Stimulated activated CD4-positive, alpha-beta T cell treated with anti-CD3 and anti-CD28 coated beads, Interleukin-2, amount 100 ng/mL, for 48 hours (primary cell): ENCODE measurements around the gene HDLBP.

Experiments
- DNase-seq, 2 donors: peaks; one replicate each; pipeline ENCODE4 v3.0.0-alpha.2; 2020

Gene HDLBP

GRCh38 chr2:241252778-241253475 lies 62.5 kb downstream of the HDLBP start:
- DNase-seq: no peak

GRCh38 chr2:241249654-241250053 lies 65.8 kb downstream of the HDLBP start:
- no peak for DNase-seq

- no peak for DNase-seq
Observed at GRCh38 chr2:241248897-241249296, 66.6 kb downstream of the HDLBP start.

- no peak for DNase-seq
Observed at GRCh38 chr2:241248289-241248688, 67.2 kb downstream of the HDLBP start.

GRCh38 chr2:241244368-241244767 lies 71.1 kb downstream of the HDLBP start:
- DNase-seq: no peak

- DNase-seq: no peak
Observed at GRCh38 chr2:241242306-241242705, 73.2 kb downstream of the HDLBP start.

GRCh38 chr2:241241669-241242068 lies 73.8 kb downstream of the HDLBP start:
- no peak for DNase-seq

- no peak for DNase-seq
Observed at GRCh38 chr2:241240320-241241004, 75.0 kb downstream of the HDLBP start.

GRCh38 chr2:241239552-241240202 lies 75.8 kb downstream of the HDLBP start:
- DNase-seq: no peak

GRCh38 chr2:241238693-241239198 lies 76.7 kb downstream of the HDLBP start:
- DNase-seq: no peak

GRCh38 chr2:241237949-241238371 lies 77.5 kb downstream of the HDLBP start:
- no peak for DNase-seq

- no peak for DNase-seq
Observed at GRCh38 chr2:241237047-241237446, 78.4 kb downstream of the HDLBP start.

- no peak for DNase-seq
Observed at GRCh38 chr2:241235859-241236593, 79.4 kb downstream of the HDLBP start.

- DNase-seq: no peak
Observed at GRCh38 chr2:241234962-241235740, 80.3 kb downstream of the HDLBP start.

- DNase-seq: no peak
Observed at GRCh38 chr2:241234066-241234790, 81.2 kb downstream of the HDLBP start.

GRCh38 chr2:241232736-241233575 lies 82.5 kb downstream of the HDLBP start:
- DNase-seq: no peak

GRCh38 chr2:241230435-241230834 lies 85.0 kb downstream of the HDLBP start:
- no peak for DNase-seq

GRCh38 chr2:241229563-241230401 lies 85.7 kb downstream of the HDLBP start:
- no peak for DNase-seq

GRCh38 chr2:241228860-241229516 lies 86.5 kb downstream of the HDLBP start:
- DNase-seq: no peak
